Fibroblast of mammary gland (primary cell): Measurements from ENCODE around the gene IL13RA1.

Experiments used
- DNase-seq: peaks from one replicate; pipeline ENCODE4 v3.0.0-alpha.2; 2010; ENCODE audit warnings: low read depth
- H3K4me3 ChIP-seq: 2 replicates; pipeline ENCODE4 v1.5.1; 2011; ENCODE audit warnings: low read depth, mild to moderate bottlenecking, low read length, moderate library complexity; ENCODE audit not compliant: control insufficient read depth
- TF ChIP-seq, protein P1 (sequence below): conservative IDR thresholded peaks from 2 replicates; pipeline ENCODE4 v1.5.1; 2011; ENCODE audit warnings: low read depth, low read length, inconsistent platforms; ENCODE audit not compliant: control insufficient read depth, insufficient read depth

The IL13RA1 gene

DNA sequence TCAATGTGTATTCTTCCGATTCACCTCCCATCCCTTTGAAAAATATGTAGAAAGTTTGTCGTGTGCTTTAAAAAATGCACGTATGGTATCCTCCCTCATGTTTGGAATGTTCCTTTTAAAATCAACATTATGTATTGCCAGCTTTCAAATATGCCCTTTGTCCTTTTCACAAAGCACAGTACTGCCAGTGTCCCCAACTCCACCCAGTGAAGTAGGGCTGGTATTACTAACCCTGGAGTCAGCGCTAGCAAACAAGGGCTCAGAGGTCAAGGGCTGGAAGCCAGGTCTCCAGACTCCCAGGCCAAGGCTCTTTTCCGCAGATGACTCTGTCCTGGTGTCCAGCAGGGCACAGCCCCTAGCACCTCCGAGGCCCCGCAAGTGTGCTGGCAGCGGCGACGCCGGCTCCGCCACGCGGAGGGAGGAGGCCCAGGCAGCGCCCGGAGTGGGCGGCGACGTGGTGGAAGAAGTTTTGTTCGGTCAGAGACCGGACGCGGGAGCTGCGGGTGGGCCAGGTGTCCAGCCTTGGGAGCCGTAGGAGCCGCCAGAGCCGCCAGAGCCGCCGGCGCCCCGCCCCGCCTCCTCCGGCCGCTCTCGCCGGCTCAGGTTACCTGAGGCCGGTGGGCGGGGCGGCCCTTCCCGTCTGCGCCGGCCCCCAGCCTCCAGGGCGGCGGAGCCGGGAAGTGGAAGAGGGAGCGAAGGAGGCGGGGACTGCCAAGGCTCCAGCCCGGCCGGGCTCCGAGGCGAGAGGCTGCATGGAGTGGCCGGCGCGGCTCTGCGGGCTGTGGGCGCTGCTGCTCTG is at the start of gene IL13RA1:
TSS of gene IL13RA1 (plus strand) at position 720 of the 799 bp plus-strand sequence. CDS start at position 753, 33 bp downstream.
- TF ChIP-seq, protein P1, sequence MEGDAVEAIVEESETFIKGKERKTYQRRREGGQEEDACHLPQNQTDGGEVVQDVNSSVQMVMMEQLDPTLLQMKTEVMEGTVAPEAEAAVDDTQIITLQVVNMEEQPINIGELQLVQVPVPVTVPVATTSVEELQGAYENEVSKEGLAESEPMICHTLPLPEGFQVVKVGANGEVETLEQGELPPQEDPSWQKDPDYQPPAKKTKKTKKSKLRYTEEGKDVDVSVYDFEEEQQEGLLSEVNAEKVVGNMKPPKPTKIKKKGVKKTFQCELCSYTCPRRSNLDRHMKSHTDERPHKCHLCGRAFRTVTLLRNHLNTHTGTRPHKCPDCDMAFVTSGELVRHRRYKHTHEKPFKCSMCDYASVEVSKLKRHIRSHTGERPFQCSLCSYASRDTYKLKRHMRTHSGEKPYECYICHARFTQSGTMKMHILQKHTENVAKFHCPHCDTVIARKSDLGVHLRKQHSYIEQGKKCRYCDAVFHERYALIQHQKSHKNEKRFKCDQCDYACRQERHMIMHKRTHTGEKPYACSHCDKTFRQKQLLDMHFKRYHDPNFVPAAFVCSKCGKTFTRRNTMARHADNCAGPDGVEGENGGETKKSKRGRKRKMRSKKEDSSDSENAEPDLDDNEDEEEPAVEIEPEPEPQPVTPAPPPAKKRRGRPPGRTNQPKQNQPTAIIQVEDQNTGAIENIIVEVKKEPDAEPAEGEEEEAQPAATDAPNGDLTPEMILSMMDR = no peak
- DNase-seq = peak; percentile 67
- H3K4me3 ChIP-seq = peak within 1 kb of the TSS; percentile 56

DNA sequence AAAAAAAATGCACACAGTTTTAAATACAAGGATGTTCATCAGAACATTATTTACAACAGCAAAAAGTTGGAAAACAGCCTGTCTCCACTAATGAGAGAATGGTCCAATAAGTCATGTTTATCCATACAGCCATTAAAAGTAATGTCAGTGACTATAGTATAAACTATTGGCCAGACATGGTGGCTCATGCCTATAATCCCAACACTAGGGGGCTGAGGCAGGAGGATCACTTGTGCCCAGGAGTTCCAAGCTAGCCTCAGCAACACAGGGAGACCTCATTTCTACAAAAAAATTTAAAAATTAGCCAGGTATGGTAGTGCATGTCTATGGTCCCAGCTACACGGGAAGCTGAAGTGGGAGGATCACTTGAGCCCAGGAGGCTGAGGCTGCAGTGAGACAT is 48.1 kb upstream of the IL13RA1 start:
- no peak overlapping the region for H3K4me3 ChIP-seq
- TF ChIP-seq, protein P1 = no peak
- no peak for DNase-seq

GRCh38 chrX:118682258-118683014 is 45.0 kb upstream of the IL13RA1 start:
- no peak for DNase-seq
- H3K4me3 ChIP-seq = no peak overlapping the region
- TF ChIP-seq, protein P1 = no peak

DNA sequence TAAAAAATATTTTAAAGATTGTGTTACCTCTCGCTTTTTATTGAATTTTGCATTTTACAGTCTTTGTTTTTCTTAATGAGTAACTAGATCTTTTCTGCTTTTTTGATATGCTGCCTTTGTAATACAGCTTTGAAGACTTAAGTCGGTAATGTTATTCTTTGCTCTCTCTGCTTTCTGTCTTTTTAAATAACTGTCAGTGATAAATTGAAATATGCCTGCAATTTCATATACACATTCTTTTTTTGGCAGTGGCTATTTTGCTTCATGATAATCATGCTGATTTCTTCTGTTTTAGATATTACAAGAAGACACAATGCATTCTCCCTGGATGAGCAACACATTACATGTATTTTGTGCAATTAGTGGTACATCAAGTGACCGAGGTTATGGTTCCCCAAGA is 42.0 kb upstream of the IL13RA1 start:
- H3K4me3 ChIP-seq = no peak overlapping the region
- DNase-seq = no peak

DNA sequence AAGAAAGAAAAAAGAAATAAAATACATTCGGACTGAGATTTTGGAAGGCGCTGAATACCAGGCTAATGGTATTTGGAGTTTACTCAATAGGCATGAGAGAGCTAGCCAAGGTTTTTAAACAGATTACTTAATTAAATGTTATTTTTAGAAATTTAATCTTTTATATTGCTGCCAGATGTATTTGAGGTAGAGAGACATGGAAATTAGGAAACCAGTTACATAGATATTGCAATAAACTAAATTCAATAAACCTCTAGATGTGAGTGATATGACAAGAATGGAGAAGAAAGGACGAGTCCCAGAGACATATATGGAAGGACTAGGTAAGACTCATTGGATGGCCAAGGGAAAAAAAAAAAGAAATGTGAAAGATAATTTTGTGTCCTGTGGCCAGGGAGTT is 38.5 kb upstream of the IL13RA1 start:
- TF ChIP-seq, protein P1 = no peak
- no peak overlapping the region for H3K4me3 ChIP-seq

More for the DNA sequence above, 42.0 kb upstream of the IL13RA1 start:
- TF ChIP-seq, protein P1 = no peak

DNA sequence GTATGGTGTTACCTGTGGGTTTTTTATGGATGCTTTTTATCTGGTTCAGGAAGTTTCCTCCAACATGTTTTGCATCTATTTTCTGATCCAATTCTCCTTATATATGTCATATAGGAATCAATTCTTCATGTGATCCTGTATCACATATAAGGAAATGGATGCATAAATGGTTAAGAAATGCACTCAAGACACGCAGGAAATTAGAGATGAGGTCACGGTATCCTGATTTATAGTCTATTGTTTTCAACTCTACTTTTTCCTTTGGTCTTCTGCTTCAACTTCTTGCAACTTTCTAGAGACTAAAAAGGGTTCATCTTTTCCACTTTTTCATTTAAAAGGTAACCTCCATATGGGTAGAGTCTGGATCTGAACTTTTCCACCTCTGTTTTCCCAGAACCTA is 33.6 kb upstream of the IL13RA1 start:
- DNase-seq = no peak
- H3K4me3 ChIP-seq = no peak overlapping the region
- TF ChIP-seq, protein P1 = no peak

More for the DNA sequence above, 38.5 kb upstream of the IL13RA1 start:
- no peak for DNase-seq
